ENCODE data around the gene KBTBD12.

Gene KBTBD12

DNA sequence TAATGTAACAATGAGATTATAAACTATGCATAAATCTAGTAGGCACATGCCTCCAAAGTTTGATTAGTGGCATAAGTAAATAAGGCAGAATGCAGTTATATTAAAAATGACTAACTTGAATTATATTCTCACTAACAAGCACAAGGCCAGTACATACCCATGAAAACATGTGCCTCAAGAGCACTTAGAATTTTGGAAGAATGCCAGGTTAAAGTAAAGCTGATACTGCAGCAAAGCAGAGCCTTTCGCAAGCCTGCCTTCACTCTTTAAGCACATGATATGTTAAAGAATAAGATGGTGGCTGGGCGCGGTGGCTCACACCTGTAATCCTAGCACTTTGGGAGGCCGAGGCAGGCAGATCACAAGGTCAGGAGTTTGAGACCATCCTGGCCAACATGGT is 49.0 kb downstream of the KBTBD12 start:
- TF ChIP-seq JUND (IDR thresholded peaks at IDR 0.05; ENCODE audit: low read depth): no peak
- DNase-seq (ENCODE audit: low read depth in 1 of 2, low spot score in 1 of 2): no peak
- in situ Hi-C loops (cut with HindIII; ENCODE audit: low pct_unique_long_range_greater_than_20kb, low sequenced_read_pairs): no loop called here

DNA sequence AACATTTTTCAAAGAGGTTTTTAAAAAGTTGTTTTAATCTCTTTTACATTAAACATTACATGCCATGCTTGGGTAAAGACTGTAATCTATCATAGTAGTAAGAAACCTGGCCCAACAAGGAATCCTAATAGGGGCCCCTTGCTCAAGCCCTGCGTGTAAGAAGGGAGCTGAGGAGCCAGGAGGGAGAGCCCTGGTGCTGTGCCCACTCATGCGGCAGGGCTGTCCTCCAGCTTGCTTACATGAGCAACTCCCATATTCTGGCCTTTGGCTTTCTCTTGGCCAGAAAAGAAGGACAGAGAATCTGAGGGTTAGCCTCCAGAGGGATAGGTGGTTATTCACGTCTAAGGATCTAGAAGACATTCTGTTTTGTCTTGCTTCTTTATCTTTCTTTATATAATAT is 49.8 kb downstream of the KBTBD12 start:
- DNase-seq (ENCODE audit: low read depth in 1 of 2, low spot score in 1 of 2): no peak
- in situ Hi-C loops (cut with HindIII; ENCODE audit: low pct_unique_long_range_greater_than_20kb, low sequenced_read_pairs): no loop called here
- TF ChIP-seq JUND (IDR thresholded peaks at IDR 0.05; ENCODE audit: low read depth): no peak

DNA sequence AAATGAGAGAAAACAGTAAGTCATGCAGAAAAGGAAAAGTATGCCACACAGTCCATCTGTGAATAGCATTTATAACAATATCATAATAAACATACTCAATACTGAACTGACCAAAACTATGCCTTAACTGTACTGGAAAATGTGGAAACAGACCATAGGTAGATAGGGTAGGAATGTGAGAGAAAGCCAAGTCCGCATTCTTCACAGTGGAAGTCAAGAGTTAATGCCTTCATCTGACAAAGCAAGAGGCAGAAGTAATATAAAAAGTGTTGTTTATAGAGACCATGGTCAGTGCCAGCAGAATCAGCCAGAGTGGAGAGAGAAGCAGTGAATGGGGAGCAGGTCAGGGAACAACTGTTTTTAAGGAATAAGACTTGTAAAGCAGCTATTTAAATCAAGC is 52.3 kb downstream of the KBTBD12 start:
- in situ Hi-C loops (cut with HindIII; ENCODE audit: low pct_unique_long_range_greater_than_20kb, low sequenced_read_pairs): no loop called here
- TF ChIP-seq JUND (IDR thresholded peaks at IDR 0.05; ENCODE audit: low read depth): no peak
- no peak for DNase-seq (ENCODE audit: low read depth in 1 of 2, low spot score in 1 of 2)

DNA sequence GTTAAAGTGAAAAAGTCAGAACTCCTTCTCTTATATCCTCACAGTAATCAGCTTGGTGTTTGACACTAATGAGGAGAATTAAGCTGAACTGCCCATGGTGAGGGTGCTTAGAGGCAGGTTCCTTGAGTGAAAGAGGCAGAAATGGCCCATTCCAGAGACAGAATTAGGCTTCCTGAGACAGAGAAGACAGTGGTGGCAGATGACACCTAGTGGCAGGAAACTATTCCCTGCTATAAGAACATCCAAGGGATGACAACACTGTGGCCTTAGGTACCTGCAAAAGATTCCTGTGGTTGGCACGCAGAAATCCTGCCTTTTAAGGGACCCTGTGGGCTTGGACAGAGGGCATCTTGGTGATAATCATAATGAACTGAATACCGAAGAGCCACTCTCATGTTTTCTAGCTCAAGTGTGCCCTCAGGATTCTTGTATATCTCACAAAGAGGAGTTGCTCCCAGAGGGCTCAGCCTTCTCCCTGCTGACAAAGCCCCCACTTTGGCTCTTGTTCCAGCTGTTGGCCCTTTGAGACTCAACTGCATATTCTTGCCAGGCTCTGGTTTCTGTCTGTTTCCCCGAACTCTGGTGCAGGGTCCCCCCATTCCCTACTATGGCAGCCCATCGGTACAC is 56.0 kb downstream of the KBTBD12 start:
- in situ Hi-C loops (cut with HindIII; ENCODE audit: low pct_unique_long_range_greater_than_20kb, low sequenced_read_pairs): no loop called here
- DNase-seq (ENCODE audit: low read depth in 1 of 2, low spot score in 1 of 2): peak; percentile 50 to 74
- no peak for TF ChIP-seq JUND (IDR thresholded peaks at IDR 0.05; ENCODE audit: low read depth)

DNA sequence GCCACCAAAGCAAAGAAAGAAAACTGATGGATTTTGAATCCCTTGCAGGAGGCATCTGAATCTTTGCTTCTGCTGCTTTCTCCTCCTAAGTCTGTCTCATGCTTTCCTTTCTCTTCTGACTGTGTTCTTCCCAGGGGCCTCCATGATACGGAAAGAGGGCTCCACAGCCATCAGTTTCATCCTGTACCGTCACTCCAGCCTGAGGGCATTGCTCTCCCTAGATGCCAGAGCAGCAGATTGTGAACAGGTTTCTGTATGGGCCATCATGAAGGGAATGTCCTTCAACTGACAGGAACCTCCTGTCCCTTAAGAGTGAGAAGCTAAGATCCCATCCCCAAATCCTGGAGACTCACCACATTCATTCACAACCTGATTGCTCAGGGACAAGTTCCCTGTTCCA is 59.2 kb downstream of the KBTBD12 start:
- TF ChIP-seq JUND (IDR thresholded peaks at IDR 0.05; ENCODE audit: low read depth): no peak

DNA sequence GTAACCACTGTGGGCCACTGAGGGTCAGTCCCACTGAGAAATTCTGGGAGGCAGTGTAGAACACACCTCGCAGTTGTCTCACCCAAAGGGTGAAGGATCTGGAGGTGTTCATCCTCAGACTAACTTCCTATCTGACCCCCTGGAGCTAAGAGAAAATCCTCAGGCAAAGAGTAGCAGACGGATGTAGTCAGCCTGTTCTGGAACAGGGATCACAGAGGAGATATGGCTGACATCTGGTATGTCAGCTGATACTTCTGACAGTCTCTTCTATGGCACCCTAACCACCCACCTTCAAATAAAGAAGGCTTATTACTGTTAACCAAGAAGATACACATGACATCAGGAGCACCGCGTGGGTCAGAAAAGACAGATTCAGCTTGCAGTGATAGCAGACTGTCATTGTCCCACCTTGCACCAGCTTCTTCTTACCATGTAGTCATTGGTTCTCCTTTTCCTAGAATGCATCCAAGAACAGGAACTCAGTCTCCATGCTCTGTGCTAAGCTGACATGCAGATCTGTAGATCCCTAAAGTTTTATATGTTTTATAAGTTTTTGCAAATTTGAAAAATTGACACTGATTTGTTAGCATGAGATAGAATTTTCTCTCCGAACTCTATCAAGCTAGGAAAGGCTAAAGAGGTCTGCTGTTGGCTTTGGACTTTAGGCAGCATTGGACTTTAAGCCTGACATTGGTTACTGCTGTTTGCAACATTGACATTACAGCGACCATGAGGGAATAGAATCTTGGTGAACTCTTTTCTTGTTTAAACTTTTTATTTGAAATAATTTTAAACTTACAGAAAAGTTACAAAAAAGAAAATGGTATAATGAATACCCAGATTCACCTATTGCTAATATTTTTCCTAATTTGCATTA is 60.4 kb downstream of the KBTBD12 start:
- no peak for DNase-seq (ENCODE audit: low read depth in 1 of 2, low spot score in 1 of 2)
- in situ Hi-C loops (cut with HindIII; ENCODE audit: low pct_unique_long_range_greater_than_20kb, low sequenced_read_pairs): no loop called here
- no peak for TF ChIP-seq JUND (IDR thresholded peaks at IDR 0.05; ENCODE audit: low read depth)

More for the DNA sequence above, 59.2 kb downstream of the KBTBD12 start:
- in situ Hi-C loops (cut with HindIII; ENCODE audit: low pct_unique_long_range_greater_than_20kb, low sequenced_read_pairs): no loop called here
- DNase-seq (ENCODE audit: low read depth in 1 of 2, low spot score in 1 of 2): no peak

DNA sequence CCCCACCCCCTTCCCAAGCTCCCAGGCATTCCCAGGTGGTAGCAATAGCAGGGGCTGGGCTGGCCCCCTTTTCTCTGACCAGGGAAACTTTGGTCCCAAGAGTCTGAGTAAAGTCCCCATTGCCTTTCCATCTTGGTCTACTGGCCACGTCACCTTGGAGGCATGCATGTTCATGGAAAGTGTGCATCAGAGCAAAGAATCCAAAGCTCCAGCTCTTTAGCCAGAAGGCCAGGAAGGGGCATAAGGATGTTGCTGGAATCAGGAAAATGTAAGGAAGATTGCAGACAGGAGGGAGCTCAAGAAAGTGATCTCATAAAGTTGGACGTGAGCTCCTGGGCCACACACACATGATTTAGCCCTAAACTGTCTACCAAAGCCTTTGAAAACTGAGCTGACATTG is 63.6 kb downstream of the KBTBD12 start:
- TF ChIP-seq JUND (IDR thresholded peaks at IDR 0.05; ENCODE audit: low read depth): no peak
- in situ Hi-C loops (cut with HindIII; ENCODE audit: low pct_unique_long_range_greater_than_20kb, low sequenced_read_pairs): no loop called here
- no peak for DNase-seq (ENCODE audit: low read depth in 1 of 2, low spot score in 1 of 2)

DNA sequence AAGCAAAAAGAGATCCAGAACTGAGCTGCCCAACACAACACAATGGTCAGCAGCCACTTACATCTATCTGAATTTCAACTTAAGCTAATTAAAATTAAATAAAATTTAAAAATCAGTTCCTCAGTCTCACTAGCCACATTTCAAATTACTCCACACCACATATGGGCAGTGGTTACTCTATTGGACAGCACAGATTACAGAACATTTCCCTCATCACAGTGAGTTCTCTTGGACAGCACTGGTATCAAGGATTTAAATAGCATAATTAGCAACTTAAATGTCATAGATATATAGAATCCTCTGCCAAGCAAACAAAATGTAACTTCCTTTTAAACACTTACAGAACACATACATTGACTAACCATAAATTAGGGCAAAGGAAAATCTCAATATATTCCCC is 64.4 kb downstream of the KBTBD12 start:
- DNase-seq (ENCODE audit: low read depth in 1 of 2, low spot score in 1 of 2): no peak
- in situ Hi-C loops (cut with HindIII; ENCODE audit: low pct_unique_long_range_greater_than_20kb, low sequenced_read_pairs): no loop called here
- no peak for TF ChIP-seq JUND (IDR thresholded peaks at IDR 0.05; ENCODE audit: low read depth)

DNA sequence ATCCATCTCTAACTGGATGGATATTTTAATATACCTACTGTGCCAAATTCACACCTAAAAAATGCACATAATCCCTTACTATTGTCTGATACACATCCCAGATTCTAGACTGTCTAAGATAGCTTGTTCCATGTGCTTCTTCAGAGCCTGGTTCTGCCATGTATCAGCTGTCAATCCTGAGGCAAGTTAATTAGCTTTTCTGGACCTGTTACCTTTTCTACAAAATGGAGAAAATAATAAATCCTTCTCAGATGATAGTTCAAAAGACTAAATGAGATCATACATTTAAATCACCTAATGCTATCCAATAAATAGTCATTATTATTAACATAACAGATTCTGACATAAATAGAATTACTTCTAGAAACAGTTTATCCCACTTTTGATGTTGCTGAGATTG is 66.1 kb downstream of the KBTBD12 start:
- no peak for TF ChIP-seq JUND (IDR thresholded peaks at IDR 0.05; ENCODE audit: low read depth)
- no peak for DNase-seq (ENCODE audit: low read depth in 1 of 2, low spot score in 1 of 2)
- in situ Hi-C loops (cut with HindIII; ENCODE audit: low pct_unique_long_range_greater_than_20kb, low sequenced_read_pairs): no loop called here

DNA sequence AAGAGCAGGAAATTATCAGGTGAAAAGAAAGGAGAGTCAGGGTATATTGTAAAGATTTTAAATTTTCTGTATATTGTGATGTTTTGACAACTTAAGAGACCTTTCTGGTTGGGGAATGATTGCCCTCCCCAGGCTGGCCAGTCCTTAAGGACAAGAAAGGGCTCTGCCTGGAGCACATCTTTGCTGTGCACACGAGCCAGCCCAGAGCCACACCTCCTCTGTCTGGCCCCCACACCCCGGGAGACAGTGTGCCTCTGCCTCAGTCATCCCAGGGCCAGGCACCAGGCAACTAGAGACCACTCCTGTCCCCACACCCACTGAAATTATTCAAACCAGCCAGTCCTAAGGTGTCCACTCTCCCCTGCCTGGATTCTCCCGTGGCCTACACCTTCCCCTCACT is 67.1 kb downstream of the KBTBD12 start:
- DNase-seq (ENCODE audit: low read depth in 1 of 2, low spot score in 1 of 2): no peak
- in situ Hi-C loops (cut with HindIII; ENCODE audit: low pct_unique_long_range_greater_than_20kb, low sequenced_read_pairs): no loop called here
- no peak for TF ChIP-seq JUND (IDR thresholded peaks at IDR 0.05; ENCODE audit: low read depth)

DNA sequence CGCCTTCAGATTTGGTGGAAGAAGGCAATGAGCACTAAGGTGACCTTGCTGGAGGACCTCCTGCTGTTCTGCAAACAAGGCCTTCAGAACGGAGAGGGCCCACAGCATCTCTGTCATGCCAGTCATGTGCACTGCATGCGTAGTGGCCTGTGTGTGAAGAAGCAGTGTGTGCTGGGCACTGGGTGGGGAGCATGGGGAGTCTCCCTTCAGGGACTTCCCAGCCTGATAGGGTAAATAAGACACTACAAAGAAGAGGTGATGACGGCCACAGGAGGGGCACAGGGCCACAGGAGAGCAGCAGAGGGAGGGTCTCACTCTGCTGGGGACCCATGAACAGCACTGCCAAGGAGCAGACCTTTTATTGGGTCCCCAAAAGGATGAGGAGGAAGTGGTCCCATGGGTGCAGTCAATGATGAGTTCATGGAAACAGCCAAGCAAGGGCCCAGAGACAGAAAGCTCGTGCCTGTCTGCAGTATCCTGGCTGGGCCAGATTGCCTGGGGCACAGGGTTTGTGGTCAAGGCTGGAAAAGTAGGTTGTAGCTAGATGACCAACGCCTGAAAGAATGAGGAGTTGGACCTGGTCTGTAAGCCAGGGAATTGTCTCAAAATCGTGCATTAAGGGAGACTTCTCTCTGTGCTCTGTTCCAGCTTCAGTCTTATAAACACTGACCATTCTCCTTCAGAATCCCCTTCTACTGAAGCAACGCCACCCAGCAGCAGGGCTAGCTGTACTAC is 69.4 kb downstream of the KBTBD12 start:
- in situ Hi-C loops (cut with HindIII; ENCODE audit: low pct_unique_long_range_greater_than_20kb, low sequenced_read_pairs): no loop called here

DNA sequence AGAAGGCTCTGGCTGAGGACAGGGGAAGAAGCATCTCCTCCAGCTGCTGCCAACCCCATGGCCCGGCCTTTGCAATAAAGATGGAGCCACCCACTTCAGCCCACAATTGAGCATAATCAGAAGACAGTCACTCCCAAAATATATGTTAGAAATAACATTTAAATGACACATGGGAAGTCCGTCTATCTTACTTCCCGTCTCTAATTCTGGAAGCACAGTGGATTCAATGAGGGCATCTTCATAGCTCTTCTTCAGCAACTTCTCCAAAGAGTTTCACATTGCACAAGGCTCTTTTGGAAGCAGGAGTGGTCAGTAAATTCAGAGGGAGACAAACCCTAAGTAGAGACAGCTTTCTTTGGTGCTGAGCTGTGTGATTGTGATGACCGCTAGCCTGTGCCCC is 70.2 kb downstream of the KBTBD12 start:
- in situ Hi-C loops (cut with HindIII; ENCODE audit: low pct_unique_long_range_greater_than_20kb, low sequenced_read_pairs): no loop called here
- no peak for DNase-seq (ENCODE audit: low read depth in 1 of 2, low spot score in 1 of 2)
- TF ChIP-seq JUND (IDR thresholded peaks at IDR 0.05; ENCODE audit: low read depth): no peak

More for the DNA sequence above, 69.4 kb downstream of the KBTBD12 start:
- no peak for TF ChIP-seq JUND (IDR thresholded peaks at IDR 0.05; ENCODE audit: low read depth)
- peak in 1 of 2 experiments; percentile 50 for DNase-seq (ENCODE audit: low read depth in 1 of 2, low spot score in 1 of 2)
